Activated T-cell treated with anti-CD3 and anti-CD28 coated beads, Interleukin-2, amount 50 U/mL, for 4 hours (primary cell): ENCODE results near the gene SPDYE3. TPM values are rescaled to one million over a fixed set of nuclear protein-coding genes. Genes with fewer than 3 reads are reported as not detected.
"Not testable (repeated sequence)": the region's sequence is repeated elsewhere in the genome, so short reads cannot be mapped to it uniquely, and the experiment has no call there.

ENCODE experiments used
- ATAC-seq, 2 donors: fragments of 200-7000 bp; cut with Tn5 transposase; one replicate each; pipeline ENCODE4 v1.10.0; 2021
- DNase-seq: peaks from one replicate; pipeline ENCODE4 v3.0.0-alpha.2; 2020
- H3K27me3 Mint-ChIP-seq: one replicate; pipeline ENCODE4 v1.8.0; 2021; ENCODE audit warnings: low read depth, mixed read lengths
- H3K36me3 Mint-ChIP-seq: one replicate; pipeline ENCODE4 v1.8.0; 2022; ENCODE audit warnings: mixed read lengths; ENCODE audit not compliant: insufficient read depth
- H3K4me1 Mint-ChIP-seq: one replicate; pipeline ENCODE4 v1.8.0; 2021; ENCODE audit warnings: low read depth, mixed read lengths
- H3K4me3 Mint-ChIP-seq: one replicate; pipeline ENCODE4 v1.8.0; 2021; ENCODE audit warnings: mild to moderate bottlenecking, moderate library complexity, mixed read lengths
- H3K9me3 Mint-ChIP-seq: one replicate; pipeline ENCODE4 v1.8.0; 2021; ENCODE audit warnings: mixed read lengths
- total RNA-seq, 3 donors: library from RNA; stranded (reverse); gene quantifications; one replicate each; pipeline ENCODE4 v1.2.1, GENCODE V29; 2021

Gene SPDYE3, protein sequence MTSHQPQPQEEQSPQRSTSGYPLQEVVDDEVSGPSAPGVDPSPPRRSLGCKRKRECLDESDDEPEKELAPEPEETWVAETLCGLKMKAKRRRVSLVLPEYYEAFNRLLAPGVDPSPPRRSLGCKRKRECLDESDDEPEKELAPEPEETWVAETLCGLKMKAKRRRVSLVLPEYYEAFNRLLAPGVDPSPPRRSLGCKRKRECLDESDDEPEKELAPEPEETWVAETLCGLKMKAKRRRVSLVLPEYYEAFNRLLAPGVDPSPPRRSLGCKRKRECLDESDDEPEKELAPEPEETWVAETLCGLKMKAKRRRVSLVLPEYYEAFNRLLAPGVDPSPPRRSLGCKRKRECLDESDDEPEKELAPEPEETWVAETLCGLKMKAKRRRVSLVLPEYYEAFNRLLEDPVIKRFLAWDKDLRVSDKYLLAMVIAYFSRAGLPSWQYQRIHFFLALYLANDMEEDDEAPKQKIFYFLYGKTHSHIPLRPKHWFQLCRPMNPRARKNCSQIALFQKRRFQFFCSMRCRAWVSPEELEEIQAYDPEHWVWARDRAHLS
- not detected for total RNA-seq

- not testable (repeated sequence) for H3K4me1 Mint-ChIP-seq, H3K27me3 Mint-ChIP-seq, DNase-seq, H3K36me3 Mint-ChIP-seq, H3K9me3 Mint-ChIP-seq, H3K4me3 Mint-ChIP-seq, ATAC-seq
Measured at GRCh38 chr7:100307402-100307801, at the start of gene SPDYE3. SPDYE3 (plus strand) TSS chr7:100307702; CDS start chr7:100307886, 184 bp downstream.

DNA sequence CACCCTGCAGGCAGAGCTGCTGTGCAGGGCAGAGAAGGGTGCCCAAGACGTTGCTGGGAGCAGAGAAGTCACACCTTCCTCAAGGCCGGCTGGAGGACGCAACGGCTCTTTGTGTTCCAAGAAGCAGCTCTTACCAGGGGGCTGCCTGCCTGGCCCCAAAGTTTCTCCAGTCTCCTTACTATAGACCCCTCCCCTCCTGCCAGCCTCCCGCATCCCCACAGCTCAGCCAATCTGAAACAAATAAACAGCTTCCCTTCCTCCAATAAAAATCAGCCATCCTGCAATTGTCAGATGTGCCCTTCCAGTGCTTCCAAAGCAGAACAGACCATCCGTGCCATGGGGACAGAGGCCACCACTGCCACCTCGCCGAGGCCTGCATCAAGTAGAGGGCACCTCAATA lies 47.5 kb upstream of the SPDYE3 start:
- not testable (repeated sequence) for H3K27me3 Mint-ChIP-seq, H3K9me3 Mint-ChIP-seq, H3K4me3 Mint-ChIP-seq, DNase-seq, H3K36me3 Mint-ChIP-seq, H3K4me1 Mint-ChIP-seq, ATAC-seq

GRCh38 chr7:100262896-100263295 lies 44.6 kb upstream of the SPDYE3 start:
- ATAC-seq, H3K36me3 Mint-ChIP-seq: not testable (repeated sequence)

DNA sequence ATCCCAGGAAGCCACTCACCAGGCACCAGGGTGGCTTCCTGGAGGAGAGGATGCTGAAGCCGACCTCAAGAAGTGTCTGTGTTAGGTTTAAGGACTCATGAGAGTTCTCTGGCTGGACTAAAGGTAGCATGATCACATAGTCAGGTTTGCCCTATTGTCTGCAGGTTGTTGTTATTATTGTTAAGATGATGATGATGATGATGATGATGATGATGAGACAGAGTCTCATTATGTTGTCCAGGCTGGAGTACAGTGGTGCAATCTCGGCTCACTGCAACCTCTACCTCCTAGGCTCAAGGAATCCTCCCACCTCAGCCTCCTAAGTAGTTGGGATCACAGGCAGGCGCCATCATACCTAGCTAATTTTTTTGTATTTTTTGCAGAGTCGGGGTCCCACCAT lies 43.3 kb upstream of the SPDYE3 start:
- H3K27me3 Mint-ChIP-seq, ATAC-seq, H3K4me1 Mint-ChIP-seq, H3K36me3 Mint-ChIP-seq, DNase-seq, H3K4me3 Mint-ChIP-seq, H3K9me3 Mint-ChIP-seq: not testable (repeated sequence)

More at GRCh38 chr7:100262896-100263295, 44.6 kb upstream of the SPDYE3 start:
- not testable (repeated sequence) for H3K9me3 Mint-ChIP-seq, H3K27me3 Mint-ChIP-seq, H3K4me1 Mint-ChIP-seq, DNase-seq, H3K4me3 Mint-ChIP-seq

- H3K4me1 Mint-ChIP-seq, ATAC-seq, H3K4me3 Mint-ChIP-seq, H3K9me3 Mint-ChIP-seq, DNase-seq, H3K36me3 Mint-ChIP-seq, H3K27me3 Mint-ChIP-seq: not testable (repeated sequence)
Measured at GRCh38 chr7:100264669-100265165, 42.8 kb upstream of the SPDYE3 start.

DNA sequence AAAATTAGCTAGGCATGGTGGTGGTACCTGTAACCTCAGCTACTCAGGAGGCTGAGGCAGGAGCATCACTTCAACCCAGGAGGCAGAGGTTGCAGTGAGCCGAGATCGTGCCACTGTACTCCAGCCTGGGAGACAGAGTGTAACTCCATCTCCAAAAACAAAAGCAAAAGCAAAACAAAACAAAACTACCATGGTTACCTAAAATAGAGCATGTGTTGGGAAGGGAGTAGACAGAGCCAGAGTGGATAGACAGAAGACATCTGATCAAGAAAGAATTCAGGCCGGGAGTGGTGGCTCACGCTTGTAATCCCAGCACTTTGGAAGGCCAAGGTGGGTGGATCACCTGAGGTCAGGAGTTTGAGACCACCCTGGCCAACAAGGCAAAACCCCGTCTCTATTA lies 41.7 kb upstream of the SPDYE3 start:
- H3K9me3 Mint-ChIP-seq, H3K36me3 Mint-ChIP-seq, H3K4me3 Mint-ChIP-seq, DNase-seq, ATAC-seq, H3K27me3 Mint-ChIP-seq: not testable (repeated sequence)
- H3K4me1 Mint-ChIP-seq: peaks cover 11% of the 10 kb centered on the region

DNA sequence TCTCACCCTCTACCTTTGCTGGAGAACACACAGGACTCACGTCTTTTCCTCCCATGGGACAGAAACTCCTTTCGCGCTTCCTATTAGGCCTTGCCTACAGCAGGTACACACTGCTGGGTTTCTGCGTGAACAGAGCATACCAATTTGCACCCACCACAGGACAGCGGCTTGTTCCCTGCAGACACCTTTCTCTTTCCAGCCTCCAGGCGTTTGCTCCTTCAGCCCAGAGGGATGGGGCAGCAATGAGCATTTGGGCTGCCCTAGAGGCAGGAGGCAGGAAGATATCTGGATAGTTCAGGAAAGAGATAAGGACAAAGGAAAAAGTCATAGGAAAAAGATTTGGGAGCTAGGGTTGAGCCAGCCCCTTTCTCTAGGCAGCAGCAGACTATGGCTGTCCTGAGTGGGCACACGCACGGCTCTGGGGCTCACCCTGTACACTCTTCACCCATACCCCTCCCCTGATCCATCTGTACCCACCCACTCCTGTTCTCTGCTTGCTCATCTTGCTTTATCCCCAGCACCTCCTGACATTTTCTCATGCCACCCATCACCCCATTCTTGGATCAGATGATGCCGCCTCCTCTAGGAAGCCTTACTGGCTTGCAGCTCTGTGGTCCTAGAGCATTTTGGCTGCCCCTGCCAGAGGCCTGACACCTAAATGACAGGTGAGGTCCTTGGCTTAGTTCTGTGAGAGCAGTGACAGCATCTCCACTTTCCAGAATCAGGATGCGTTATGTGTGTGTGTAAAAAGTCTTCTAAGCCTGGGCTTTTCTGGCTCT lies 40.7 kb upstream of the SPDYE3 start:
- H3K36me3 Mint-ChIP-seq: peaks cover 2% of the 10 kb centered on the region
- no peak for ATAC-seq
- H3K27me3 Mint-ChIP-seq: no peaks in the 10 kb centered on the region
- no peak for DNase-seq
- peaks cover 13% of the 10 kb centered on the region for H3K4me1 Mint-ChIP-seq
- no peak overlapping the region for H3K4me3 Mint-ChIP-seq
- no peaks in the 10 kb centered on the region for H3K9me3 Mint-ChIP-seq

DNA sequence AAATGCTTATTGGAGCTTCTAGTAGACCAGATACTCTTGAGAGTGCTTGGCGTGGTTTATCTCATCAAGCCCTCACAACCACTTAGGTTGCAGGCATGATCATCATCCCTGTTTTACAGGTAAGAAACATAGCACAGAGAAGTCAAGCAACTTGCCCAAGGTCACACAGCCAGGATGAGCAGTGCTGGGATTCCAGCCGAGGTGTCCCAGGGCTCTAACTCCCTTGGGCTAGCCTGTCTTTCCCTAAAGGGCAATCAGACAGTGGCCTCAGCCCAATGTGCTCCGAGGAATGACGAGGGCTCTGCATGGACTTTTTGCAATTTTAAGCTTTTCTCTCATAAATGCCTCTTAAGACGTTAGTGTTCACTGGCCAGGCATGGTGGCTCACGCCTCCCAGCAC lies 39.9 kb upstream of the SPDYE3 start:
- Mint-ChIP-seq H3K27me3 (no peaks in the 10 kb centered on the region), H3K9me3 (no peaks in the 10 kb centered on the region), H3K4me1 (peaks cover 13% of the 10 kb centered on the region), H3K36me3 (no peaks in the 10 kb centered on the region), H3K4me3 (no peak overlapping the region)
- no peak for DNase-seq
- ATAC-seq: no peak

- ATAC-seq, H3K9me3 Mint-ChIP-seq, H3K36me3 Mint-ChIP-seq, H3K4me3 Mint-ChIP-seq, H3K27me3 Mint-ChIP-seq, DNase-seq: not testable (repeated sequence)
- peaks cover 13% of the 10 kb centered on the region for H3K4me1 Mint-ChIP-seq
Measured at GRCh38 chr7:100268882-100269281, 38.6 kb upstream of the SPDYE3 start.

- peaks cover 13% of the 10 kb centered on the region for H3K4me1 Mint-ChIP-seq
- not testable (repeated sequence) for ATAC-seq, H3K27me3 Mint-ChIP-seq, H3K36me3 Mint-ChIP-seq, DNase-seq, H3K9me3 Mint-ChIP-seq, H3K4me3 Mint-ChIP-seq
Measured at GRCh38 chr7:100269306-100270045, 38.0 kb upstream of the SPDYE3 start.

GRCh38 chr7:100270046-100270918 lies 37.2 kb upstream of the SPDYE3 start:
- not testable (repeated sequence) for H3K27me3 Mint-ChIP-seq, H3K36me3 Mint-ChIP-seq, H3K9me3 Mint-ChIP-seq, ATAC-seq, DNase-seq
- Mint-ChIP-seq H3K4me3 (peak overlapping the region; percentile 76), H3K4me1 (peaks cover 16% of the 10 kb centered on the region)

DNA sequence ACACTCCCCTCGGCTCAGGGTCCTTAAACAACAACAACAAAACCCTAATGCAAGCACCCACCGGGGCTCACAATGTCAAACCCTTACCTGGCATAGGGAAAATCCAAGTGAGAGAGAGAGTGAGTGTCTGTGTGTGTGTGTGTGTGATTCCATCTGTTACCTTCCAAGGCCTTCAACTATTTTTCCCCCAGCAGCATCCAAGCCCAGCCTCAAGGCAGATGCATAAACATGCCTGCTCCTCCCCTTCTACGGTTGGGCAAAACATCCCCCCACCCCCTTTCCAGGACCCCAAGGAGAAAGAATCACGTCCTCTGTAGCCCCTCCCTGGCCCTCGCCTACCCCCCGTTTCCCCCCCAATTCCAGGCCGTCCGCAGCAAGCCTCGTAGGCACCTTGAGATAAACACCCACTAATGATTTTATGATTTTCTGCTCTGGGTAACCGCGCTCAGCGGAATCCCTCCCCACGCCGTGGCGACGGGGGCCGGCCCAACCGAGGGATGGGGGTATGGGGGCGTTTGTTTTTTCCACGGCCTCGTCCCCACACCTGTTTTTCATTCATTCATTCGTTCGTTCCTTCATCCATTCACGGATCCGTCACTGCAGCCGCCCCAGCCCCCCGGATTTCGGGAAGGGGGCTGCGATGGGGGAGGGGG lies 36.4 kb upstream of the SPDYE3 start:
- H3K4me3 Mint-ChIP-seq: peak overlapping the region; percentile 76
- ATAC-seq, H3K36me3 Mint-ChIP-seq, H3K27me3 Mint-ChIP-seq, H3K9me3 Mint-ChIP-seq: not testable (repeated sequence)
- peaks cover 14% of the 10 kb centered on the region for H3K4me1 Mint-ChIP-seq
- peak; percentile 15 for DNase-seq
